Prostate gland (tissue), 2 donors: ENCODE data around the gene DDX51. TPM values are rescaled to one million over a fixed set of nuclear protein-coding genes. Genes with fewer than 3 reads are reported as not detected.

ENCODE experiments used
- DNase-seq: peaks from one replicate; pipeline ENCODE4 v3.0.0-alpha.2; 2019; ENCODE audit warnings: low spot score
- H3K27ac ChIP-seq, 2 donors: fragments of 200-600 bp; sonication (generic); 2 replicates each; pipeline ENCODE4 v1.5.1; 2017 to 2019
- H3K27me3 ChIP-seq: fragments of 200-600 bp; sonication (generic); replicated peaks from 2 replicates; pipeline ENCODE4 v1.5.1; 2019; ENCODE audit not compliant: insufficient read depth
- H3K36me3 ChIP-seq, 2 donors: fragments of 200-600 bp; sonication (generic); 1 replicate in 1 of 2; 2 replicates in 1 of 2; pipeline versions ENCODE4 v1.5.1 to v1.8.1; 2017 to 2019
- H3K4me1 ChIP-seq: fragments of 200-600 bp; sonication (generic); replicated peaks from 2 replicates; pipeline ENCODE4 v1.5.1; 2019
- H3K4me3 ChIP-seq, 2 donors: fragments of 200-600 bp; sonication (generic); 2 replicates each; pipeline ENCODE4 v1.5.1; 2017 to 2019
- H3K9me3 ChIP-seq: fragments of 200-600 bp; sonication (generic); 2 replicates; pipeline ENCODE4 v1.5.1; 2017
- CTCF ChIP-seq, 4 experiments: fragments of 200-600 bp in 2 of 4; fragments of 450-650 bp in 2 of 4; sonication (generic) in 2 of 4; IDR thresholded peaks; 1 replicate in 3 of 4; 2 replicates in 1 of 4; pipeline ENCODE4 v1.5.1; 2016 to 2019; ENCODE audit warnings: antibody characterized with exemption in 4 of 4, mild to moderate bottlenecking in 2 of 4, moderate library complexity in 2 of 4
- POLR2A ChIP-seq: fragments of 450-650 bp; IDR thresholded peaks from one replicate; pipeline ENCODE4 v1.6.1; 2016; ENCODE audit warnings: antibody characterized with exemption, mild to moderate bottlenecking
- POLR2AphosphoS5 ChIP-seq: sonication (generic); formaldehyde crosslinking; IDR thresholded peaks from one replicate; pipeline ENCODE4 v1.6.1; 2017; ENCODE audit warnings: antibody characterized with exemption
- WGBS: methylation state at CpG from one replicate; pipeline ENCODE4 v1.1.5; 2018; 5-methylcytosine and 5-hydroxymethylcytosine counted together
- intact Hi-C: fragments of 100-400 bp; cut with DNase I; formaldehyde crosslinking; loops from one replicate; pipeline ENCODE4 v1.14.2; 2022
- total RNA-seq, 2 donors: library from RNA; depleted of rRNA; stranded (reverse); fragments of >200 nt; gene quantifications; one replicate each; pipeline ENCODE4 v1.1.0, GENCODE V29; 2016

Gene DDX51
- total RNA-seq, 2 donors from 2014 or later: 12.7 to 29.0 TPM

GRCh38 chr12:132186857-132187620 lies 42.9 kb upstream of the DDX51 start:
- H3K4me3 ChIP-seq: no peak overlapping the region
- no peaks in the 10 kb centered on the region for H3K27me3 ChIP-seq
- intact Hi-C loops: no loop called here
- TF ChIP-seq POLR2A (no peak), POLR2AphosphoS5 (no peak), CTCF (IDR thresholded peaks at IDR 0.05) (no peak)
- no peaks in the 10 kb centered on the region for H3K4me1 ChIP-seq
- no peaks in the 10 kb centered on the region for H3K9me3 ChIP-seq
- H3K36me3 ChIP-seq: no peaks in the 10 kb centered on the region
- 73% methylated on average over 39 of the region's 39 CpGs for WGBS
- DNase-seq: no peak
- H3K27ac ChIP-seq: no peak overlapping the region

DNA sequence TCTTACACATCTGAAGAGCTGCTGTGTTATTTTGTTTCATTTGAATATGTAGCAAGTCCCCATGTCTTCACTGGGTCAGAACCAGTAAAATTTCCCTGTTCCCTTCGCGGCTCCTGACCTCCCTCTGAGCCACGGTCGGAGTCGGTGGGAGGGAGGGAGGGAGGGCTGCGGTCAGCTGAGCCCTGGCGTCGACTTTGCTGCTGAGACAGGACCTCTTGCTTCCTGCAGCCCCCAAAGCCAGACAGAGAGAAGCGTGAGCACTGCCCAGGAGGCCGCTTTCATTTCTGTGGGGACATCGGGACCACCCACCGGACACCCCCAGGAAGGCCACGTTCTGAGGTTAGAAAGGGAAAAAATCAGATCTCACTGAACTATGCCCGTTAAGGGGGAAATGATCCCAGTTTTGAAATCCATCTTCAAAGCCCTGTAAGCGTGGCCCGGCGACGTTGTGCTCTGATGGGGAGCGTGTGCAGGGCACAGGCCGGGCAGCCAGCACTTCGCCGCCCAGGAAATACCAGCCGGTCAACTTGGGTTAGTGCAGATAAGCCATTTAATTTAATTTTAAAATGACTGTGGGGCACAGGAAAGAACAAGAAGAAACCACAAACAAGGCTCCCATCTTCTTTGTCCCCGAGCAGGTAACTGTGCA lies 42.2 kb upstream of the DDX51 start:
- 26% methylated on average over 24 of the region's 24 CpGs for WGBS
- Histone ChIP-seq H3K4me3 (no peak overlapping the region), H3K9me3 (no peaks in the 10 kb centered on the region), H3K27ac (no peak overlapping the region), H3K27me3 (no peaks in the 10 kb centered on the region), H3K36me3 (no peaks in the 10 kb centered on the region), H3K4me1 (no peaks in the 10 kb centered on the region)
- DNase-seq: no peak
- TF ChIP-seq POLR2AphosphoS5 (no peak), POLR2A (no peak), CTCF (IDR thresholded peaks at IDR 0.05) (no peak)
- intact Hi-C loops: no loop called here

DNA sequence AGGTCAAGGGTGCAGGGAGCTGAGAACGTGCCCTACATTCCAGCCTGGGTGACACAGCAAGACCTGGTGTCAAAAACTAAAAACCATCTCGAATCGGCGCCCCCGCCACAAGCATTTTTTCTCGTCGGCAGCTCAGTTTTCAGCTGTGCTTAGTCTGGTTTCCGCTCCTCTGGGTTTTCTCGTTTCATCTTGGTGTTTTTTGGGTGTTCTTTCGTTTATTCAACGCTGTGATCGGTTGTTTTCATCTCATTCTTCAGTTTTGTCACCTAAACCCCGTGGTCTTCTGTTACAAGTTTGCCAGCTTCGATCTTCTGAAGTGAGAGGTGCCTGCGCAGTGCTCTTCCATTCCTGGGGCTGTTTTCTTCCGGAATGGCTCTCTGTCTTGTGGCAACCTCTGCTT lies 41.6 kb upstream of the DDX51 start:
- Histone ChIP-seq H3K27ac (no peak overlapping the region), H3K4me3 (no peak overlapping the region), H3K9me3 (no peaks in the 10 kb centered on the region), H3K27me3 (no peaks in the 10 kb centered on the region), H3K4me1 (no peaks in the 10 kb centered on the region), H3K36me3 (no peaks in the 10 kb centered on the region)
- intact Hi-C loops: no loop called here
- TF ChIP-seq POLR2AphosphoS5 (no peak), CTCF (IDR thresholded peaks at IDR 0.05) (no peak), POLR2A (no peak)
- no peak for DNase-seq
- 66% methylated on average over 16 of the region's 16 CpGs for WGBS

GRCh38 chr12:132182711-132183365 lies 38.7 kb upstream of the DDX51 start:
- Histone ChIP-seq H3K36me3 (no peaks in the 10 kb centered on the region), H3K27ac (no peak overlapping the region), H3K4me1 (no peaks in the 10 kb centered on the region), H3K4me3 (no peak overlapping the region), H3K9me3 (no peaks in the 10 kb centered on the region), H3K27me3 (no peaks in the 10 kb centered on the region)
- TF ChIP-seq POLR2AphosphoS5: no peak
- TF ChIP-seq CTCF (IDR thresholded peaks at IDR 0.05): no peak
- TF ChIP-seq POLR2A: no peak
- intact Hi-C loops: no loop called here
- WGBS: 80% methylated on average over 10 of the region's 10 CpGs
- DNase-seq: no peak
